OCI-LY7 (cell line): Measurements from ENCODE around the gene FRAT1. TPM values are rescaled to one million over a fixed set of nuclear protein-coding genes. Genes with fewer than 3 reads are reported as not detected.

ENCODE experiments used
- BruUV-seq: library from RNA; stranded (reverse); fragments of 400-500 nt; replicated peaks from 2 replicates; lab custom pipeline; 2021; lab: Mats Ljungman, UMichigan
- CTCF ChIA-PET: fragments of 300-600 bp; sonication (Branson Sonifier 250); formaldehyde crosslinking; loops from one replicate; lab custom pipeline; 2022; ENCODE audit warnings: antibody characterized with exemption; ENCODE audit not compliant: unreplicated experiment; lab: Charles Lee
- POLR2A ChIA-PET: fragments of 300-600 bp; sonication (Branson Sonifier 250); formaldehyde crosslinking; loops from one replicate; lab custom pipeline; 2022; ENCODE audit warnings: antibody characterized with exemption; lab: Charles Lee
- DNase-seq: peaks from one replicate; pipeline ENCODE4 v3.0.0-alpha.2; 2015; ENCODE audit warnings: low spot score
- H2AFZ ChIP-seq: fragments of 200-600 bp; sonication (generic), shearing (Covaris generic); 2 replicates; pipeline ENCODE4 v1.6.1; 2014; ENCODE audit warnings: mild to moderate bottlenecking, antibody characterized with exemption, low read length, moderate library complexity
- H3K27ac ChIP-seq: fragments of 200-600 bp; sonication (generic); 2 replicates; pipeline ENCODE4 v1.5.1; 2014; ENCODE audit warnings: mixed run types, low read depth, mild to moderate bottlenecking, moderate library complexity, low read length, inconsistent platforms; ENCODE audit not compliant: poor library complexity, severe bottlenecking
- H3K36me3 ChIP-seq: fragments of 200-600 bp; sonication (generic); 2 replicates; pipeline ENCODE4 v1.6.1; 2014; ENCODE audit warnings: mild to moderate bottlenecking, antibody characterized with exemption, low read length, moderate library complexity, mixed read lengths; ENCODE audit not compliant: insufficient read depth
- H3K4me1 ChIP-seq: fragments of 200-600 bp; sonication (generic); 2 replicates; pipeline ENCODE4 v1.5.1; 2014; ENCODE audit warnings: mild to moderate bottlenecking, low read length; ENCODE audit not compliant: insufficient read depth, poor library complexity, severe bottlenecking
- H3K4me2 ChIP-seq: fragments of 200-600 bp; sonication (generic); 2 replicates; pipeline ENCODE4 v1.6.1; 2014; ENCODE audit warnings: mild to moderate bottlenecking, low read length
- H3K4me3 ChIP-seq: fragments of 200-600 bp; sonication (generic); 2 replicates; pipeline ENCODE4 v1.5.1; 2014; ENCODE audit warnings: mild to moderate bottlenecking, low read depth, low read length; ENCODE audit not compliant: poor library complexity, severe bottlenecking
- H3K79me2 ChIP-seq: fragments of 200-600 bp; sonication (generic); 2 replicates; pipeline ENCODE4 v1.6.1; 2016; ENCODE audit warnings: low read depth, mild to moderate bottlenecking, low read length, moderate library complexity, mixed read lengths; ENCODE audit not compliant: insufficient read depth
- H3K9me2 ChIP-seq: fragments of 200-600 bp; sonication (generic); 2 replicates; pipeline ENCODE4 v1.6.1; 2016; ENCODE audit warnings: mild to moderate bottlenecking, low read length, mixed read lengths; ENCODE audit not compliant: insufficient read depth
- H3K9me3 ChIP-seq: fragments of 200-600 bp; sonication (generic); 2 replicates; pipeline ENCODE4 v1.6.1; 2014; ENCODE audit warnings: mild to moderate bottlenecking, mixed run types, low read length, mixed read lengths
- H4K20me1 ChIP-seq: fragments of 200-600 bp; sonication (generic); 2 replicates; pipeline ENCODE4 v1.6.1; 2014; ENCODE audit warnings: mild to moderate bottlenecking, antibody characterized with exemption, low read length, moderate library complexity, mixed read lengths; ENCODE audit not compliant: insufficient read depth
- EZH2phosphoT487 ChIP-seq: fragments of 200-600 bp; sonication (generic); IDR thresholded peaks from 2 replicates; pipeline ENCODE4 v1.6.1; 2018; ENCODE audit warnings: low read depth, borderline replicate concordance, mild to moderate bottlenecking, mixed run types, antibody characterized with exemption, low read length, moderate library complexity, mixed read lengths
- intact Hi-C: fragments of 100-400 bp; cut with micrococcal nuclease; formaldehyde crosslinking; loops from one replicate; pipeline ENCODE4 v1.10.0; 2022; ENCODE audit not compliant: unreplicated experiment
- total RNA-seq, 2 experiments: library from RNA; depleted of rRNA in 1 of 2; stranded (reverse); fragments of >200 nt in 1 of 2; shearing (Covaris generic) in 1 of 2; gene quantifications; 2 replicates each; pipeline ENCODE4 v1.2.3, GENCODE V29; 2014 to 2022
- TF ChIP-seq, protein P1 (sequence below): fragments of 200-600 bp; sonication (generic); conservative IDR thresholded peaks from 2 replicates; pipeline ENCODE4 v1.5.1; 2014; ENCODE audit warnings: mild to moderate bottlenecking, antibody characterized with exemption, low read length, moderate library complexity, mixed read lengths

The FRAT1 gene
- total RNA-seq, 2 experiments from 2014 or later, result 7.0 to 12.2 TPM

DNA sequence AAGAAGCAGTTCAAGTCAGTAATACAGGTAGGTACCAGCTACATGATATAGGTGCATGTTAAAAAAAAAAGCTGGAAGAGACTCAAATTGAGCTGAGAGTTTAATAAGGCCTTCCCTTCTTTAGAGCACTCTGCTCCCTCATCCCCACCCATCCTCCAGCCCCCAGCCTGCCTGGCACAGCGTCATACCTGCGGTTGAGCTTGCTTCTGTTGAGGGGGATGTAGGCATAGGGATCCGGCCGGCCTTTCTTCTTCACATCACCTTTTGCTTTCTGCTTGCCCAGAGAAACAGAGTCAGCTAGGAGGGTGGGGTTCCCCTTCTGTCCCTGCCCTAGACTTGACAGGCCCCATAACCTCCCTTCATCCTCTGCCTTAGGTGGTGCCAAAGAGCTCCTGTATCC is 39.3 kb downstream of the FRAT1 start:
- CTCF ChIA-PET, result no interaction called here
- no peak overlapping the region for H3K27ac ChIP-seq
- no peak overlapping the region for H2AFZ ChIP-seq
- POLR2A ChIA-PET, result interaction anchor here (0.7 to 1.1 kb wide), 2 partner anchors 25 to 32 kb away, joined by 3 read pairs; no protein-coding TSS in a partner anchor
- H3K4me2 ChIP-seq, result no peak overlapping the region
- intact Hi-C loops, result no loop called here
- BruUV-seq, result no TSS peak
- no peaks in the 10 kb centered on the region for H3K9me3 ChIP-seq
- no peak overlapping the region for H3K4me3 ChIP-seq
- TF ChIP-seq EZH2phosphoT487, result no peak
- TF ChIP-seq, protein P1, sequence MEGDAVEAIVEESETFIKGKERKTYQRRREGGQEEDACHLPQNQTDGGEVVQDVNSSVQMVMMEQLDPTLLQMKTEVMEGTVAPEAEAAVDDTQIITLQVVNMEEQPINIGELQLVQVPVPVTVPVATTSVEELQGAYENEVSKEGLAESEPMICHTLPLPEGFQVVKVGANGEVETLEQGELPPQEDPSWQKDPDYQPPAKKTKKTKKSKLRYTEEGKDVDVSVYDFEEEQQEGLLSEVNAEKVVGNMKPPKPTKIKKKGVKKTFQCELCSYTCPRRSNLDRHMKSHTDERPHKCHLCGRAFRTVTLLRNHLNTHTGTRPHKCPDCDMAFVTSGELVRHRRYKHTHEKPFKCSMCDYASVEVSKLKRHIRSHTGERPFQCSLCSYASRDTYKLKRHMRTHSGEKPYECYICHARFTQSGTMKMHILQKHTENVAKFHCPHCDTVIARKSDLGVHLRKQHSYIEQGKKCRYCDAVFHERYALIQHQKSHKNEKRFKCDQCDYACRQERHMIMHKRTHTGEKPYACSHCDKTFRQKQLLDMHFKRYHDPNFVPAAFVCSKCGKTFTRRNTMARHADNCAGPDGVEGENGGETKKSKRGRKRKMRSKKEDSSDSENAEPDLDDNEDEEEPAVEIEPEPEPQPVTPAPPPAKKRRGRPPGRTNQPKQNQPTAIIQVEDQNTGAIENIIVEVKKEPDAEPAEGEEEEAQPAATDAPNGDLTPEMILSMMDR, result no peak
- no peaks in the 10 kb centered on the region for H4K20me1 ChIP-seq
- H3K9me2 ChIP-seq, result no peaks in the 10 kb centered on the region
- no peak for DNase-seq
- H3K79me2 ChIP-seq, result no peaks in the 10 kb centered on the region
- peaks cover 8% of the 10 kb centered on the region for H3K4me1 ChIP-seq
- H3K36me3 ChIP-seq, result peaks cover 47% of the 10 kb centered on the region

DNA sequence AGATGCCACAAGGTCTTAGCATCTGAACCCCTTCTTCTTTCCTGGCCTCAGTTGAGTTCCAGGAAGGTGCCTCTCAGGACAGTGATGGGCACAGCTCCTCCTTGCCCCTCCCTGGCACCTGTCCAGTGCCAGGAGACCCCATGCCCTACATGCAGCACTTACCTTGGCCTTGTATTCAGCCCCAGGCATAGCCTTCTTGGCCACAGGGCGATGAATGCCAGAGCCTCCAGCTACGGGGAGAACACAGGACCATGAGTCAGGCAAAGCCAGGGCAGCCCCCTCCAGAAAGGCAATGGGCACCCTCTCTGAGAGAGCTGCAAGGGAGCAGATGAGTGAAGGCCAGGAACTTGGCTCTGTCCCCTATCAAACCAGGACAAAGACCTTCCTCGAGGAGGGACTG is 39.7 kb downstream of the FRAT1 start:
- Histone ChIP-seq H3K4me3 (no peak overlapping the region), H3K4me1 (peaks cover 8% of the 10 kb centered on the region), H3K27ac (no peak overlapping the region), H3K9me3 (no peaks in the 10 kb centered on the region), H3K4me2 (no peak overlapping the region), H4K20me1 (no peaks in the 10 kb centered on the region), H3K79me2 (no peaks in the 10 kb centered on the region), H3K36me3 (peaks cover 51% of the 10 kb centered on the region), H3K9me2 (no peaks in the 10 kb centered on the region), H2AFZ (no peak overlapping the region)
- no TSS peak for BruUV-seq
- no peak for DNase-seq
- ChIA-PET CTCF (no interaction called here), POLR2A (interaction anchor here (0.6 to 1.1 kb wide), 3 partner anchors 24 to 246 kb away, joined by 3 to 4 read pairs (median 3); no protein-coding TSS in a partner anchor)
- TF ChIP-seq EZH2phosphoT487, result no peak
- TF ChIP-seq, protein P1, result no peak
- intact Hi-C loops, result no loop called here

- no TSS peak for BruUV-seq
- TF ChIP-seq, protein P1, result no peak
- no peak overlapping the region for H2AFZ ChIP-seq
- H3K4me3 ChIP-seq, result no peak overlapping the region
- no peak overlapping the region for H3K27ac ChIP-seq
- H3K9me3 ChIP-seq, result no peaks in the 10 kb centered on the region
- peaks cover 16% of the 10 kb centered on the region for H3K4me1 ChIP-seq
- ChIA-PET POLR2A (interaction anchor here (0.6 kb wide), 1 partner anchor 106 kb away, joined by 3 read pairs; no protein-coding TSS in a partner anchor), CTCF (no interaction called here)
- no peak overlapping the region for H3K4me2 ChIP-seq
- peaks cover 63% of the 10 kb centered on the region for H3K36me3 ChIP-seq
- intact Hi-C loops, result no loop called here
- H4K20me1 ChIP-seq, result no peaks in the 10 kb centered on the region
- no peak for DNase-seq
- H3K79me2 ChIP-seq, result no peaks in the 10 kb centered on the region
- no peaks in the 10 kb centered on the region for H3K9me2 ChIP-seq
These were observed 41.9 kb downstream of the FRAT1 start for GRCh38 chr10:97360705-97361536.
